Body of pancreas (tissue), 4 donors: Measurements from ENCODE around the gene PCDH8.

Experiments used
- POLR2A ChIP-seq, 3 donors: fragments of 450-650 bp; IDR thresholded peaks; one replicate each; pipeline ENCODE4 v1.6.1; 2016; ENCODE audit warnings: antibody characterized with exemption in 3 of 3, mild to moderate bottlenecking in 2 of 3
- TF ChIP-seq, protein P1 (sequence below), 7 experiments: fragments of 450-650 bp in 4 of 7; fragments of 200-600 bp in 3 of 7; sonication (generic) in 3 of 7; IDR thresholded peaks; one replicate each; pipeline ENCODE4 v1.5.1; 2016 to 2019; ENCODE audit warnings: antibody characterized with exemption in 7 of 7

DNA sequence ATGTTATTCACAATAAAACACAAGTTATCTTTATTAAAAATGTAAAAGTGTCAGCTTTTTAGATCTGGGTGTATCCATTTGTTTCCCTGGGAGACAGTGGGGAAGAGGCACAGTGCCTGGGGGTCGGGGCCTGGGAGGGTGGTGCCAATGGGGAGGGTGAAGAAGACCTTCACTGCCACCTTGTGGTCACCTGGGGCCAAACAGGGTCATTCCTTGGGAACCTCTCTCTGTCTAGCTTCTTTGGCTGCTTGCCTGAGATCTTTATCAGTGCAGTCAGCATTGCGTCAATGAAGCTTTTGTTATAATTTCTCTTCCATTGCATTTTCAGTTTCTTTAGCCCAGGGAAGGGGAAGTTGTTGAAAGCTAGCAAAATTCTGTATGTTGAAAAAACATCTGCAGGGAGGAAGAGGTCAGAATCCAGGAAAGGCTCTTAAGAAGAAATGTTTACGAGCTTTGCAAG lies 39.1 kb downstream of the PCDH8 start:
- TF ChIP-seq, protein P1, sequence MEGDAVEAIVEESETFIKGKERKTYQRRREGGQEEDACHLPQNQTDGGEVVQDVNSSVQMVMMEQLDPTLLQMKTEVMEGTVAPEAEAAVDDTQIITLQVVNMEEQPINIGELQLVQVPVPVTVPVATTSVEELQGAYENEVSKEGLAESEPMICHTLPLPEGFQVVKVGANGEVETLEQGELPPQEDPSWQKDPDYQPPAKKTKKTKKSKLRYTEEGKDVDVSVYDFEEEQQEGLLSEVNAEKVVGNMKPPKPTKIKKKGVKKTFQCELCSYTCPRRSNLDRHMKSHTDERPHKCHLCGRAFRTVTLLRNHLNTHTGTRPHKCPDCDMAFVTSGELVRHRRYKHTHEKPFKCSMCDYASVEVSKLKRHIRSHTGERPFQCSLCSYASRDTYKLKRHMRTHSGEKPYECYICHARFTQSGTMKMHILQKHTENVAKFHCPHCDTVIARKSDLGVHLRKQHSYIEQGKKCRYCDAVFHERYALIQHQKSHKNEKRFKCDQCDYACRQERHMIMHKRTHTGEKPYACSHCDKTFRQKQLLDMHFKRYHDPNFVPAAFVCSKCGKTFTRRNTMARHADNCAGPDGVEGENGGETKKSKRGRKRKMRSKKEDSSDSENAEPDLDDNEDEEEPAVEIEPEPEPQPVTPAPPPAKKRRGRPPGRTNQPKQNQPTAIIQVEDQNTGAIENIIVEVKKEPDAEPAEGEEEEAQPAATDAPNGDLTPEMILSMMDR (IDR thresholded peaks at IDR 0.05) = peak in 6 of 7 experiments; percentile 37 to 47 (median 42)
- TF ChIP-seq POLR2A (IDR thresholded peaks at IDR 0.05) = no peak
